Stimulated activated naive B cell treated with anti-CD40 and anti-IgM and Interleukin-4, amounts not matched to agents 10 μg/mL and 1 μg/mL and 100 μg/mL, for 72 hours (primary cell): ENCODE data around the gene DOCK4.
"Not testable (repeated sequence)": the region's sequence is repeated elsewhere in the genome, so short reads cannot be mapped to it uniquely, and the experiment has no call there.

Source experiments
- ATAC-seq, 2 donors: fragments of 150-1000 bp; cut with Tn5 transposase; replicated peaks; 2 replicates each; pipeline ENCODE4 v1.10.0; 2021; ENCODE audit warnings: moderate library complexity in 1 of 2
- DNase-seq: peaks from one replicate; pipeline ENCODE4 v3.0.0; 2021
- H3K27ac Mint-ChIP-seq: one replicate; pipeline ENCODE4 v1.8.0; 2022; ENCODE audit warnings: mild to moderate bottlenecking, mixed read lengths
- H3K27me3 Mint-ChIP-seq, 2 donors: one replicate each; pipeline ENCODE4 v1.8.0; 2022; ENCODE audit warnings: mixed read lengths in 2 of 2
- H3K36me3 Mint-ChIP-seq, 2 donors: one replicate each; pipeline ENCODE4 v1.8.0; 2022; ENCODE audit warnings: mixed read lengths in 2 of 2, mild to moderate bottlenecking in 1 of 2
- H3K4me1 Mint-ChIP-seq, 2 donors: one replicate each; pipeline ENCODE4 v1.8.0; 2022; ENCODE audit warnings: mixed read lengths in 2 of 2, mild to moderate bottlenecking in 1 of 2
- H3K4me3 Mint-ChIP-seq, 2 donors: one replicate each; pipeline ENCODE4 v1.8.0; 2022; ENCODE audit warnings: mild to moderate bottlenecking in 2 of 2, mixed read lengths in 2 of 2, moderate library complexity in 1 of 2
- H3K9me3 Mint-ChIP-seq, 2 donors: one replicate each; pipeline ENCODE4 v1.8.0; 2022; ENCODE audit warnings: mixed read lengths in 2 of 2, mild to moderate bottlenecking in 1 of 2

Gene DOCK4, protein sequence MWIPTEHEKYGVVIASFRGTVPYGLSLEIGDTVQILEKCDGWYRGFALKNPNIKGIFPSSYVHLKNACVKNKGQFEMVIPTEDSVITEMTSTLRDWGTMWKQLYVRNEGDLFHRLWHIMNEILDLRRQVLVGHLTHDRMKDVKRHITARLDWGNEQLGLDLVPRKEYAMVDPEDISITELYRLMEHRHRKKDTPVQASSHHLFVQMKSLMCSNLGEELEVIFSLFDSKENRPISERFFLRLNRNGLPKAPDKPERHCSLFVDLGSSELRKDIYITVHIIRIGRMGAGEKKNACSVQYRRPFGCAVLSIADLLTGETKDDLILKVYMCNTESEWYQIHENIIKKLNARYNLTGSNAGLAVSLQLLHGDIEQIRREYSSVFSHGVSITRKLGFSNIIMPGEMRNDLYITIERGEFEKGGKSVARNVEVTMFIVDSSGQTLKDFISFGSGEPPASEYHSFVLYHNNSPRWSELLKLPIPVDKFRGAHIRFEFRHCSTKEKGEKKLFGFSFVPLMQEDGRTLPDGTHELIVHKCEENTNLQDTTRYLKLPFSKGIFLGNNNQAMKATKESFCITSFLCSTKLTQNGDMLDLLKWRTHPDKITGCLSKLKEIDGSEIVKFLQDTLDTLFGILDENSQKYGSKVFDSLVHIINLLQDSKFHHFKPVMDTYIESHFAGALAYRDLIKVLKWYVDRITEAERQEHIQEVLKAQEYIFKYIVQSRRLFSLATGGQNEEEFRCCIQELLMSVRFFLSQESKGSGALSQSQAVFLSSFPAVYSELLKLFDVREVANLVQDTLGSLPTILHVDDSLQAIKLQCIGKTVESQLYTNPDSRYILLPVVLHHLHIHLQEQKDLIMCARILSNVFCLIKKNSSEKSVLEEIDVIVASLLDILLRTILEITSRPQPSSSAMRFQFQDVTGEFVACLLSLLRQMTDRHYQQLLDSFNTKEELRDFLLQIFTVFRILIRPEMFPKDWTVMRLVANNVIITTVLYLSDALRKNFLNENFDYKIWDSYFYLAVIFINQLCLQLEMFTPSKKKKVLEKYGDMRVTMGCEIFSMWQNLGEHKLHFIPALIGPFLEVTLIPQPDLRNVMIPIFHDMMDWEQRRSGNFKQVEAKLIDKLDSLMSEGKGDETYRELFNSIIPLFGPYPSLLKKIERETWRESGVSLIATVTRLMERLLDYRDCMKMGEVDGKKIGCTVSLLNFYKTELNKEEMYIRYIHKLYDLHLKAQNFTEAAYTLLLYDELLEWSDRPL (N-terminal part only)

DNA sequence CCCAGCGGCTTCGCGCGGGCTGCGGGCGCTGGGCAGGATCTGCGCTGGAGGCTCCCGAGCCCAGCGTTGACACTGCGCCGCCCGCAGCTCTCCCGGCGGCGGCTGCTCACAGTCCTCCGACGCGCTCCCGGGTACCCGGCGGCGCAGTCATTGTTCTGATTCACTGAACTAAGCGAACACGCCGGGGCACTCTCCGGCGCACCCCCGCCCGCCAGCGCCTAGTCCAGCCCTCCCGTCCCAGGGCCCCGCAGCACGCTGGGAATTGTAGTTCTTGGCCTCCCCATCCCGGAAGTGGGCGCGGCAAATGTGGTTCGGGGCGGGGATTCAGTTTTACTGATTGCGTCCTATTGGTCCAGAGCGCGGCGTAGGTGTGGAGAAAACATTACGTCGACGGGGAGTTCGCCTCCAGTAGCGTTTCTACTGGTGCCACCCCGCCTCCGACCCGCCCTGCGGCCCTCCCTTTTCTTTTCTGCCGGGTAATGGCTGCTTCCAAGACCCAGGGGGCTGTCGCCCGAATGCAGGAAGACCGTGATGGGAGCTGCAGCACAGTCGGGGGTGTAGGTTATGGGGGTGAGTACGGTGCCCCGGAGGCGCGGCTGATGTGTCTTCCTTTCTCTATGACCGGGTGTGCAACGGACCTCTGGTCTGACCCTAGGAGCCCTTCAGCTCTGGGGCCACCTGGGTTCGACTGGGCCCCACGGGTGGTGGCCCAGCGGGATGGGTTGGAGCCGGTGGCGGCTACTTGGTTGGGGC is at the start of gene DOCK4, which contains the start of gene ZNF277:
DOCK4 (minus strand) TSS at position 162 of the 753 bp plus-strand sequence. CDS start 261 bp downstream, outside the sequence.
ZNF277 (plus strand) TSS at position 458 of the 753 bp plus-strand sequence; CDS start at position 480, 22 bp downstream.
- peak within 1 kb of the TSS; percentile 95 to 97 for H3K4me3 Mint-ChIP-seq
- H3K36me3 Mint-ChIP-seq: peaks cover 0 to 2% of the 10 kb centered on the region in 2 donors
- H3K9me3 Mint-ChIP-seq: no peaks in the 10 kb centered on the region
- DNase-seq (peak; percentile 98), ATAC-seq (peak; percentile 91 to 95)
- H3K27ac Mint-ChIP-seq: peak within 1 kb of the TSS; percentile 93
- peaks cover 28 to 34% of the 10 kb centered on the region in 2 donors for H3K27me3 Mint-ChIP-seq
- H3K4me1 Mint-ChIP-seq: peaks cover 25 to 32% of the 10 kb centered on the region in 2 donors

- Mint-ChIP-seq H3K4me1 (peaks cover 20 to 26% of the 10 kb centered on the region in 2 donors), H3K36me3 (peaks cover 2 to 5% of the 10 kb centered on the region in 2 donors), H3K27ac (no peak overlapping the region), H3K9me3 (no peaks in the 10 kb centered on the region), H3K4me3 (no peak overlapping the region), H3K27me3 (no peaks in the 10 kb centered on the region)
- ATAC-seq (no peak), DNase-seq (no peak)
Observed at GRCh38 chr7:112255388-112255720, 49.2 kb upstream of the DOCK4 start.

- H3K9me3 Mint-ChIP-seq: no peaks in the 10 kb centered on the region
- ATAC-seq (no peak), DNase-seq (no peak)
- no peaks in the 10 kb centered on the region for H3K27me3 Mint-ChIP-seq
- peaks cover 20 to 24% of the 10 kb centered on the region in 2 donors for H3K4me1 Mint-ChIP-seq
- H3K36me3 Mint-ChIP-seq: peaks cover 2 to 5% of the 10 kb centered on the region in 2 donors
- H3K4me3 Mint-ChIP-seq: no peak overlapping the region
- H3K27ac Mint-ChIP-seq: no peak overlapping the region
Observed at GRCh38 chr7:112254709-112255387, 48.6 kb upstream of the DOCK4 start.

GRCh38 chr7:112254156-112254555 is 48.0 kb upstream of the DOCK4 start:
- peaks cover 19 to 20% of the 10 kb centered on the region in 2 donors for H3K4me1 Mint-ChIP-seq
- peaks cover 2 to 5% of the 10 kb centered on the region in 2 donors for H3K36me3 Mint-ChIP-seq
- ATAC-seq (no peak), DNase-seq (no peak)
- H3K9me3 Mint-ChIP-seq: no peaks in the 10 kb centered on the region
- H3K4me3 Mint-ChIP-seq: no peak overlapping the region
- no peaks in the 10 kb centered on the region for H3K27me3 Mint-ChIP-seq
- no peak overlapping the region for H3K27ac Mint-ChIP-seq

DNA sequence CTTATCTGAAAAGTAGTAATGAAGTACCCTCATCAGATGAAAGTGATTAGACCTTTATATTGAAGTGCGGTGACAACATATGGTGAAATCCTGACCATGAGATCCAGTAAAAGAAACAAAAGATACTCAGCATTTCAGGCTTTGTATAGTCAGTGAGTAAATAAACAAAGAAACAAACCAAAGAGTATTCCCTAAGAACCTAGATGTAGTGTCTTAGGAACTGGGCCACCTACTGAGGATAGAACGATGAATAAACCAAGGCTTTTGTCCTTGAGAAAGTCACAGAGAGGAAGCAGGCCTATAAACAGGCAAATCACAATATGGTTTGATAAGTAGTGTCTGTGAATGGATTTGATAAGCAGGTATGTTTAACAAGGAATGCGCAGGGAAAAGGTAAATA is 46.5 kb upstream of the DOCK4 start:
- H3K27ac Mint-ChIP-seq: no peak overlapping the region
- no peaks in the 10 kb centered on the region for H3K27me3 Mint-ChIP-seq
- H3K4me1 Mint-ChIP-seq: peaks cover 19 to 20% of the 10 kb centered on the region in 2 donors
- peaks cover 1 to 3% of the 10 kb centered on the region in 2 donors for H3K9me3 Mint-ChIP-seq
- ATAC-seq: no peak
- peaks cover 3 to 8% of the 10 kb centered on the region in 2 donors for H3K36me3 Mint-ChIP-seq
- DNase-seq: no peak
- no peak overlapping the region for H3K4me3 Mint-ChIP-seq

- Mint-ChIP-seq H3K9me3 (peaks cover 1 to 3% of the 10 kb centered on the region in 2 donors), H3K27me3 (no peaks in the 10 kb centered on the region), H3K36me3 (peaks cover 3 to 8% of the 10 kb centered on the region in 2 donors), H3K27ac (no peak overlapping the region), H3K4me3 (no peak overlapping the region), H3K4me1 (peaks cover 19 to 20% of the 10 kb centered on the region in 2 donors)
- ATAC-seq (no peak), DNase-seq (no peak)
Observed at GRCh38 chr7:112252141-112252540, 45.9 kb upstream of the DOCK4 start.

DNA sequence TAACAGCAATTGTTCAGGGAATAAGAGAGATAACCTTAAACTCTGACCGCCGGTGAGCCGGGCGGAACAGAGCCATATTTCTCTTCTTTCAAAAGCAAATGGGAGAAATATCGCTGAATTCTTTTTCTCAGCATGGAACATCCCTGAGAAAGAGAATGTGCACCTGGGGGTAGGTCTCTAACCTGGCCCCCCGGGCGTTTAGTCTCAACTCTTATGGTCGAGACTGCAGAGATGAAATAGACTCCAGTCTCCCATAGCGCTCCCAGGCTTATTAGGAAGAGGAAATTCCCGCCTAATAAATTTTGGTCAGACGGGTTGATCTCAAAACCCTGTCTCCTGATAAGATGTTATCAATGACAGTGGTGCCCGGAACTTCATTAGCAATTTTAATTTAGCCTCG is 43.8 kb upstream of the DOCK4 start:
- Mint-ChIP-seq H3K36me3 (peaks cover 5 to 19% of the 10 kb centered on the region in 2 donors), H3K4me1 (peaks cover 16 to 18% of the 10 kb centered on the region in 2 donors)
- not testable (repeated sequence) for H3K4me3 Mint-ChIP-seq, H3K27ac Mint-ChIP-seq, DNase-seq, H3K27me3 Mint-ChIP-seq, ATAC-seq, H3K9me3 Mint-ChIP-seq

DNA sequence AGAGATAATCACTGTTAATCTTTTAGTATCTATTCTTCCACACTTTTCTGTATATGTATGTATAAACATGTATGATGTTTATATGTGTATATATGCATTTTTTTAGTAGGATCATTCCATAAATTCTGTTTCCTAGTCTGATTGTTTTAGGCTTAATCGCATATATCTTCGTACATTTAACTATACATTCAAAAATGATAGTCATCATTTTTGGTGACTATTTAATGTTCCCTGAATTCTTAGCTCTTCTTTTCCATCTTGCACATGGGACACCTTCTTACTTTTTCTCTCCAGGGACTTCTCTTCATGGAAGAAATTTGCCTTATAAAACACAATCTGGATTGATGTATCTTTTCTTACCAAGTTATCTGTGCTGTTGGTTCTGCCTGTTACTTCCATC is 42.4 kb upstream of the DOCK4 start:
- no peak for ATAC-seq
- no peaks in the 10 kb centered on the region for H3K27me3 Mint-ChIP-seq
- no peak overlapping the region for H3K27ac Mint-ChIP-seq
- no peak overlapping the region for H3K4me3 Mint-ChIP-seq
- H3K36me3 Mint-ChIP-seq: peaks cover 5 to 20% of the 10 kb centered on the region in 2 donors
- peaks cover 1 to 3% of the 10 kb centered on the region in 2 donors for H3K9me3 Mint-ChIP-seq
- peaks cover 5 to 12% of the 10 kb centered on the region in 2 donors for H3K4me1 Mint-ChIP-seq
- DNase-seq: no peak

GRCh38 chr7:112238852-112239610 is 32.8 kb upstream of the DOCK4 start:
- no peak for DNase-seq
- Mint-ChIP-seq H3K36me3 (peaks cover 15 to 29% of the 10 kb centered on the region in 2 donors), H3K27me3 (no peaks in the 10 kb centered on the region)

GRCh38 chr7:112238330-112238729 is 32.1 kb upstream of the DOCK4 start:
- Mint-ChIP-seq H3K36me3 (peaks cover 15 to 29% of the 10 kb centered on the region in 2 donors), H3K4me3 (no peak overlapping the region), H3K4me1 (peaks cover 1 to 2% of the 10 kb centered on the region in 2 donors), H3K9me3 (peaks cover 7 to 14% of the 10 kb centered on the region in 2 donors), H3K27ac (no peak overlapping the region), H3K27me3 (no peaks in the 10 kb centered on the region)
- no peak for ATAC-seq
- DNase-seq: no peak

More at GRCh38 chr7:112238852-112239610, 32.8 kb upstream of the DOCK4 start:
- ATAC-seq: no peak
- H3K9me3 Mint-ChIP-seq: peaks cover 7 to 14% of the 10 kb centered on the region in 2 donors
- H3K27ac Mint-ChIP-seq: no peak overlapping the region
- peaks cover 0 to 2% of the 10 kb centered on the region in 2 donors for H3K4me1 Mint-ChIP-seq
- H3K4me3 Mint-ChIP-seq: no peak overlapping the region

GRCh38 chr7:112236597-112236996 is 30.4 kb upstream of the DOCK4 start:
- Mint-ChIP-seq H3K9me3 (peaks cover 6 to 7% of the 10 kb centered on the region in 2 donors), H3K4me3 (no peak overlapping the region), H3K27ac (no peak overlapping the region), H3K36me3 (peaks cover 14 to 23% of the 10 kb centered on the region in 2 donors), H3K27me3 (no peaks in the 10 kb centered on the region), H3K4me1 (peaks cover 2 to 7% of the 10 kb centered on the region in 2 donors)
- no peak for ATAC-seq
- no peak for DNase-seq

GRCh38 chr7:112234147-112234546 is 27.9 kb upstream of the DOCK4 start:
- peaks cover 7 to 13% of the 10 kb centered on the region in 2 donors for H3K4me1 Mint-ChIP-seq
- H3K27ac Mint-ChIP-seq: no peak overlapping the region
- H3K36me3 Mint-ChIP-seq: peaks cover 6 to 10% of the 10 kb centered on the region in 2 donors
- ATAC-seq (no peak), DNase-seq (no peak)
- no peaks in the 10 kb centered on the region for H3K9me3 Mint-ChIP-seq
- H3K27me3 Mint-ChIP-seq: no peaks in the 10 kb centered on the region
- no peak overlapping the region for H3K4me3 Mint-ChIP-seq
